Sigmoid colon (tissue), 7 donors: ENCODE data around the gene ATG9B. TPM values are rescaled to one million over a fixed set of nuclear protein-coding genes. Genes with fewer than 3 reads are reported as not detected.
A peak's percentile ranks its signal among the peaks of the same experiment; 100 is the strongest.

Experiments
- DNase-seq: peaks from one replicate; pipeline ENCODE4 v3.0.0-alpha.2; 2019
- H3K27ac ChIP-seq, 4 donors: fragments of 200-600 bp; sonication (generic); one replicate each; pipeline ENCODE4 v1.5.1; 2016 to 2019; ENCODE audit warnings: mild to moderate bottlenecking in 1 of 4
- H3K27me3 ChIP-seq, 3 donors: fragments of 200-600 bp; sonication (generic); one replicate each; pipeline ENCODE4 v1.5.1; 2019; ENCODE audit warnings: mild to moderate bottlenecking in 1 of 3
- H3K36me3 ChIP-seq, 4 donors: fragments of 200-600 bp; sonication (generic); one replicate each; pipeline ENCODE4 v1.5.1; 2016 to 2019
- H3K4me1 ChIP-seq, 4 donors: fragments of 200-600 bp; sonication (generic); one replicate each; pipeline ENCODE4 v1.5.1; 2017 to 2019
- H3K4me3 ChIP-seq, 4 donors: fragments of 200-600 bp; sonication (generic); one replicate each; pipeline ENCODE4 v1.5.1; 2017 to 2019; ENCODE audit warnings: mild to moderate bottlenecking in 2 of 4, moderate library complexity in 1 of 4
- H3K9me3 ChIP-seq, 4 donors: fragments of 200-600 bp in 3 of 4; sonication (generic) in 3 of 4; one replicate each; pipeline versions ENCODE4 v1.5.1 to v1.6.1; 2013 to 2019
- EP300 ChIP-seq, 4 donors: sonication (generic); formaldehyde crosslinking; IDR thresholded peaks; one replicate each; pipeline ENCODE4 v1.6.1; 2017; ENCODE audit warnings: antibody characterized with exemption in 4 of 4
- POLR2A ChIP-seq, 2 donors: fragments of 450-650 bp; IDR thresholded peaks; one replicate each; pipeline ENCODE4 v1.6.1; 2016; ENCODE audit warnings: antibody characterized with exemption in 2 of 2, mild to moderate bottlenecking in 2 of 2, moderate library complexity in 2 of 2
- POLR2AphosphoS5 ChIP-seq, 4 donors: sonication (generic); formaldehyde crosslinking; IDR thresholded peaks; one replicate each; pipeline ENCODE4 v1.6.1; 2017; ENCODE audit warnings: antibody characterized with exemption in 4 of 4
- WGBS, 2 donors: extraction: QIAGEN DNeasy Blood & Tissue Kit; methylation state at CpG; one replicate each; pipeline ENCODE4 v1.1.7; 2013; 5-methylcytosine and 5-hydroxymethylcytosine counted together
- intact Hi-C: fragments of 100-400 bp; cut with DNase I; formaldehyde crosslinking; loops from one replicate; pipeline ENCODE4 v1.15.1; 2023
- polyA plus RNA-seq, 3 donors: library from polyadenylated mRNA; stranded (reverse); fragments of 200-250 nt; gene quantifications; one replicate each; pipeline ENCODE4 v1.2.3, GENCODE V29; 2013
- total RNA-seq, 4 donors: library from RNA; depleted of rRNA; stranded (reverse); fragments of >200 nt; gene quantifications; one replicate each; pipeline ENCODE4 v1.1.0, GENCODE V29; 2016
- TF ChIP-seq, protein P1 (sequence below), 4 experiments: fragments of 450-650 bp in 3 of 4; fragments of 200-600 bp in 1 of 4; IDR thresholded peaks; one replicate each; pipeline ENCODE4 v1.5.1; 2016 to 2019; ENCODE audit warnings: antibody characterized with exemption in 4 of 4, mild to moderate bottlenecking in 3 of 4, moderate library complexity in 2 of 4
- donor health status: healthy with polysubstance abuse.
- donor health status: Bipolar disorder and iron deficiency.
- donor health status: healthy.

The ATG9B gene
- total and polyA plus RNA-seq, 7 donors = 1.2 to 1.6 TPM; not detected in 5

DNA sequence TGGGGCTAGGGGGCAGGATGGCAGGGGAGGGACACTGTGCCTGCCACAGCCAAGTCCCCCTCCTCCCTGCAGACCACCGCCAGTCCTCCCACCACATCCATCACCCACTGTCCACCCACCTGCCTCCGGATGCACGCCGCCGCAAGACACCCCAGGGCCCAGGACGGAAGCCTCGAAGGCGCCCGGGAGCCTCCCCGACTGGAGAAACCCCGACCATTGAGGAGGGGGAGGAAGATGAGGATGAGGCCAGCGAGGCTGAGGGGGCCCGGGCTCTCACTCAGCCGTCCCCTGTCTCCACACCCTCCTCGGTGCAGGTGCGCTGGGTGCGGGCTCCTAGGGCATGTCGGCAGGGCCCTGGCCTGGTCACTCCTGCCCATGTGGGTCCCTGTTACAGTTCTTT lies 40.2 kb upstream of the ATG9B start:
- peak overlapping the region in 1 of 4 donors; percentile 1 for H3K27ac ChIP-seq
- 96 to 97% methylated on average over 18 of the region's 18 CpGs for whole genome bisulfite sequencing, 2 donors

DNA sequence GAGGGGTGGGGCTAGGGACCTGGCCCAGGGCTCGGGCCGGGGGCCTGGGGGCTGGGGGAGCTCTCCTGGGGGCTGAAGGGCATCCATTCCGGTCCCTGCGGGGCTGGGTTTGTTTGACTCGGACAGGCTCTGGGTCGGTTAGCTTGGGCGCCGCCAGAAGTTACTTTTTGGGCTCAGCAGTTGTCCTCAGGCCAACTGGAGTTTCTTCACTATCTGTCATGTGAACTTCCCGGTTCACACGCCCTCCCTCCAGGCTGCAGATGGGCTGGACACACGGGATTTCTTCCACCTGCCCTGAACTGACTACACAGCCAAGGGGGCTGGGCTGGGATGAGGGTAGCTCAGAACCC lies 38.9 kb upstream of the ATG9B start:
- intact Hi-C loops = no loop called here
- H3K27me3 ChIP-seq = no peaks in the 10 kb centered on the region
- peaks cover 0 to 53% (median 47%) of the 10 kb centered on the region in 4 donors for H3K4me1 ChIP-seq
- DNase-seq = peak; percentile 91
- H3K36me3 ChIP-seq = peaks cover 15 to 47% (median 34%) of the 10 kb centered on the region in 4 donors
- 18 to 58% methylated on average over 11 of the region's 11 CpGs for WGBS, 2 donors
- H3K4me3 ChIP-seq = peak overlapping the region in 3 of 4 donors; percentile 31 to 68 (median 34)
- H3K9me3 ChIP-seq = no peaks in the 10 kb centered on the region
- no peak for TF ChIP-seq EP300 (IDR thresholded peaks at IDR 0.05)
- peak in 1 of 4 donors; percentile 47 for TF ChIP-seq POLR2AphosphoS5 (IDR thresholded peaks at IDR 0.05)
- peak overlapping the region; percentile 86 to 96 (median 93) for H3K27ac ChIP-seq

More for the DNA sequence above, 40.2 kb upstream of the ATG9B start:
- Histone ChIP-seq H3K36me3 (peaks cover 16 to 60% (median 42%) of the 10 kb centered on the region in 4 donors), H3K9me3 (no peaks in the 10 kb centered on the region), H3K4me1 (peaks cover 0 to 42% (median 38%) of the 10 kb centered on the region in 4 donors), H3K4me3 (no peak overlapping the region), H3K27me3 (no peaks in the 10 kb centered on the region)
- TF ChIP-seq, protein P1, sequence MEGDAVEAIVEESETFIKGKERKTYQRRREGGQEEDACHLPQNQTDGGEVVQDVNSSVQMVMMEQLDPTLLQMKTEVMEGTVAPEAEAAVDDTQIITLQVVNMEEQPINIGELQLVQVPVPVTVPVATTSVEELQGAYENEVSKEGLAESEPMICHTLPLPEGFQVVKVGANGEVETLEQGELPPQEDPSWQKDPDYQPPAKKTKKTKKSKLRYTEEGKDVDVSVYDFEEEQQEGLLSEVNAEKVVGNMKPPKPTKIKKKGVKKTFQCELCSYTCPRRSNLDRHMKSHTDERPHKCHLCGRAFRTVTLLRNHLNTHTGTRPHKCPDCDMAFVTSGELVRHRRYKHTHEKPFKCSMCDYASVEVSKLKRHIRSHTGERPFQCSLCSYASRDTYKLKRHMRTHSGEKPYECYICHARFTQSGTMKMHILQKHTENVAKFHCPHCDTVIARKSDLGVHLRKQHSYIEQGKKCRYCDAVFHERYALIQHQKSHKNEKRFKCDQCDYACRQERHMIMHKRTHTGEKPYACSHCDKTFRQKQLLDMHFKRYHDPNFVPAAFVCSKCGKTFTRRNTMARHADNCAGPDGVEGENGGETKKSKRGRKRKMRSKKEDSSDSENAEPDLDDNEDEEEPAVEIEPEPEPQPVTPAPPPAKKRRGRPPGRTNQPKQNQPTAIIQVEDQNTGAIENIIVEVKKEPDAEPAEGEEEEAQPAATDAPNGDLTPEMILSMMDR (IDR thresholded peaks at IDR 0.05) = no peak
- TF ChIP-seq POLR2A (IDR thresholded peaks at IDR 0.05) (no peak), EP300 (IDR thresholded peaks at IDR 0.05) (no peak), POLR2AphosphoS5 (IDR thresholded peaks at IDR 0.05) (no peak)
- no peak for DNase-seq
- intact Hi-C loops = no loop called here

DNA sequence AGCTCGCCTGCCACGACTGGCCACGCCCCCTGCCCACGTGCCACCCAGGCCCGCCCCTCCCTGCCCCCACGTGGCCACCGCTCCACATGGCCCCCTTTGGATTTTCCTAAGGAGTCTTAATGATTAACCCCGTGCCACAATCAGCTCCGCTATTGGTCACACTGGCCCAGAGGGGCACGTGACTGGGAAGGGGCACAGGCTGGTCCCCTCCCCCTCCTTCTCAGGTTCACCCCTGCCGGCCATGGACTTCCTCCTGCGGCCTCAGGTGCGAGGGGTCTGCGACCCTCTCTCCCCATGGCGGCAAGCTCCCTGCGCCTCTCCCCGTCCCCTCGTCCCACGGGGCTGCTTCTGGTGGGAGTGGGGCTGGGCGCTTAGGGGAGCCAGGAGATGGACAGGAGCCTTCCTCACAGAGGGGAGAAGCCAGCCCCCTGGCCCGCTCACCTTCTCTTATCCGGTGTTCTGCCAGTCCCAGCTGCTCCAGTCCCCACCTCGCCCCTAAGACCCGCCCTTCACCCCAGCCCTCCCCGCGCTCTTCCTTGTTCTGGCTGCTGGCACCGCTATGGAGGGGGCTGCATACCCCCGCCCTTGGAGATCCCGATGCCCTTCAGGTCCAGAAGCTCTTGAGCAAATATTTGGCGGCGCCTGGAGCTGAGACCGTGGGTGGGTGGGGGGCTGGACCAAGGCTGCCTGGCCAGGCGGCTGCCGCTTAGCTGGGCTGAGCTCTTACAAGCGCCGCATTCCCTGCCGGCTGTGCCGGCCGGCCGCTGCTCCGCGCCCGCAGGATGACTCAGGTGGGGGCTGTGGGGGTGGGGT lies 38.3 kb upstream of the ATG9B start:
- peak overlapping the region in 3 of 4 donors; percentile 31 to 68 (median 34) for H3K4me3 ChIP-seq
- 17 to 59% methylated on average over 43 of the region's 43 CpGs for WGBS, 2 donors
- peak; percentile 80 for DNase-seq
- H3K27ac ChIP-seq = peak overlapping the region; percentile 86 to 96 (median 93)
- intact Hi-C loops = no loop called here
- H3K27me3 ChIP-seq = no peaks in the 10 kb centered on the region
- no peaks in the 10 kb centered on the region for H3K9me3 ChIP-seq
- H3K36me3 ChIP-seq = peaks cover 15 to 42% (median 28%) of the 10 kb centered on the region in 4 donors
- H3K4me1 ChIP-seq = peaks cover 0 to 54% (median 47%) of the 10 kb centered on the region in 4 donors
- TF ChIP-seq EP300 (IDR thresholded peaks at IDR 0.05) (no peak), POLR2AphosphoS5 (IDR thresholded peaks at IDR 0.05) (no peak), POLR2A (IDR thresholded peaks at IDR 0.05) (no peak)
- TF ChIP-seq, protein P1 (IDR thresholded peaks at IDR 0.05) = no peak

DNA sequence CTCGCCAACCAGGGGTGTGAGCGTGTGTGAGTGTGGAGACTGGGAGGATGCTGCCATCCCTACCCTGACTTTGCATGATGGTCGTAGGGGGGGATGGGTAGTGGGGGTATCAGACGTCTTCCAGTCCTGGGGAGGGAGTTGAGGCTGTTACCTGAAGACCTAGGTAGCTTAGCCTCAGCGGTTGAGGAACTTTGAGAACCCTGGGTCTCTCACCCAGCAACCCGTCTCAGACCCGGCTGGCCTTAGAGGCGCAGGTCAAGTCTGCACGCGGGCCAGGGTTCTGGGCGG lies 37.8 kb upstream of the ATG9B start:
- intact Hi-C loops = no loop called here
- Histone ChIP-seq H3K4me3 (peak overlapping the region in 1 of 4 donors; percentile 68), H3K4me1 (peaks cover 0 to 58% (median 51%) of the 10 kb centered on the region in 4 donors), H3K36me3 (peaks cover 9 to 36% (median 23%) of the 10 kb centered on the region in 4 donors), H3K9me3 (no peaks in the 10 kb centered on the region), H3K27me3 (no peaks in the 10 kb centered on the region), H3K27ac (peak overlapping the region; percentile 86 to 96 (median 93))
- TF ChIP-seq EP300 (IDR thresholded peaks at IDR 0.05) (no peak), POLR2A (IDR thresholded peaks at IDR 0.05) (no peak)
- TF ChIP-seq, protein P1 (IDR thresholded peaks at IDR 0.05) = no peak
- WGBS, 2 donors = 26 to 70% methylated on average over 11 of the region's 11 CpGs
- no peak for DNase-seq

DNA sequence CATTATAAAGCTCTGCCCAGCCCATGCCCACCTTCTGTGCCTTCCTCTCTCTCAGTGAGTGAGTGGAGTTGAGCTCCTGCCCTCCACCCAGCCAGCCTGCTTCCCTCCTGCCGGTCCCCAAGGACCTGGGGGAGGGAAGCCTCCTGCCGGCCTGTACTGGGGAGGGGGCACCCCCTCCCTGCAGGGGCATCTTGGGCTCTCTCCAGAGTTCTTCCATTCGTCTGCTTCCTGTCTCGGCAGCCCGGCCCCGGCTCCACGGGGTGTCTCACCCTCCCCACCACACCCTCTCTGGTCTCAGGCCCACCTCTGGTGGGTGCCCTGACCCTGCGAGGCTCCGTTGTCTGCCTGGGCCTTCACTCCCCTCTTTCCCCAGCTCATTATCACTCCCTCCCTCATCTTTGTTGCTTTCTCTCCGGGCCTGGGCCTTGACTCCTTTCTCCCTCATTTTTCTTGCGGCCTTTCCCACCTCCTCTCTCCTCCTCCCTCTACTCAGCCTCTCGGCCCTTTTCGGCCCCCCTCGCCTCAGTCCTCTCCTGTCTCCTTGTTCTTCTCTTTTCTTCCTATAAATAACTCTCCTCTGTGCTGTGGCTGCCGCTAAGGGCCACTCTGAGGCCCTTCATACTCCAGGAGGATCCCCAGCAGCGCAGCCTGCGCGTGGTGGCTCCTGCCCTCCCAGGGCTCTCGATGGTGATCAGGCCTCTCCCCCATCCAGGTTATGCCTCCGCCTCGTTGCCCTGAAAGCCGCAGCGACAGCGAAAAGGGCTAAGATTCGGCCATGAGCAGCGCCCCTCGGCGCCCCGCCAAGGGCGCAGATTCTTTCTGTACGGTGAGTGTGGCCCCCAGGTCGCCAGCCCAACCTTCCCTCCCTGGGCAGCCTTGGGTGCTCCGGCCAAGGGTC lies 37.2 kb upstream of the ATG9B start:
- TF ChIP-seq POLR2A (IDR thresholded peaks at IDR 0.05) = no peak
- TF ChIP-seq, protein P1 (IDR thresholded peaks at IDR 0.05) = no peak
- TF ChIP-seq POLR2AphosphoS5 (IDR thresholded peaks at IDR 0.05) = no peak
- TF ChIP-seq EP300 (IDR thresholded peaks at IDR 0.05) = no peak

More for the DNA sequence above, 37.2 kb upstream of the ATG9B start:
- WGBS, 2 donors = 71 to 80% methylated on average over 33 of the region's 33 CpGs
- peaks cover 0 to 63% (median 56%) of the 10 kb centered on the region in 4 donors for H3K4me1 ChIP-seq
- H3K4me3 ChIP-seq = peak overlapping the region; percentile 68 to 91 (median 78)
- peaks cover 3 to 30% (median 17%) of the 10 kb centered on the region in 4 donors for H3K36me3 ChIP-seq
- no peaks in the 10 kb centered on the region for H3K27me3 ChIP-seq
- no peak for DNase-seq
- intact Hi-C loops = no loop called here
- no peaks in the 10 kb centered on the region for H3K9me3 ChIP-seq
- peak overlapping the region; percentile 86 to 96 (median 93) for H3K27ac ChIP-seq
